T follicular helper cell (primary cell): ENCODE data around the gene RPLP1.
A peak's percentile ranks its signal among the peaks of the same experiment; 100 is the strongest.
"Not testable (repeated sequence)": the region's sequence is repeated elsewhere in the genome, so short reads cannot be mapped to it uniquely, and the experiment has no call there.

Source experiments
- DNase-seq: peaks from one replicate; pipeline ENCODE4 v3.0.0-alpha.2; 2020; ENCODE audit warnings: low read depth

RPLP1 gene

GRCh38 chr15:69439623-69440022 lies 13.0 kb upstream of the RPLP1 start:
- DNase-seq, result no peak

- DNase-seq, result no peak
These were observed 9.5 kb upstream of the RPLP1 start for GRCh38 chr15:69443032-69443611.

- no peak for DNase-seq
These were observed 7.9 kb upstream of the RPLP1 start for GRCh38 chr15:69444686-69445085.

- DNase-seq, result no peak
These were observed 5.7 kb upstream of the RPLP1 start for GRCh38 chr15:69446953-69447352.

GRCh38 chr15:69450221-69450620 lies 2.4 kb upstream of the RPLP1 start:
- DNase-seq, result not testable (repeated sequence)

- DNase-seq, result no peak
These were observed 1.5 kb upstream of the RPLP1 start for GRCh38 chr15:69450968-69451695.

GRCh38 chr15:69451951-69452691 lies 497 bp upstream of the RPLP1 start:
- DNase-seq, result no peak

GRCh38 chr15:69454953-69455352 lies 2.3 kb downstream of the RPLP1 start:
- no peak for DNase-seq

GRCh38 chr15:69456208-69457166 lies 3.9 kb downstream of the RPLP1 start:
- no peak for DNase-seq

- no peak for DNase-seq
These were observed 5.0 kb downstream of the RPLP1 start for GRCh38 chr15:69457304-69458280.

GRCh38 chr15:69459066-69459465 lies 6.4 kb downstream of the RPLP1 start:
- DNase-seq, result no peak

GRCh38 chr15:69460481-69460880 lies 7.9 kb downstream of the RPLP1 start:
- DNase-seq, result no peak

- no peak for DNase-seq
These were observed 9.4 kb downstream of the RPLP1 start for GRCh38 chr15:69462030-69462492.

- peak; percentile 88 for DNase-seq
These were observed 10.0 kb downstream of the RPLP1 start for GRCh38 chr15:69462493-69463181.

GRCh38 chr15:69463182-69463756 lies 10.7 kb downstream of the RPLP1 start:
- no peak for DNase-seq

GRCh38 chr15:69465253-69465652 lies 12.6 kb downstream of the RPLP1 start:
- DNase-seq, result no peak

- no peak for DNase-seq
These were observed 14.1 kb downstream of the RPLP1 start for GRCh38 chr15:69466733-69467132.

- no peak for DNase-seq
These were observed 15.0 kb downstream of the RPLP1 start for GRCh38 chr15:69467636-69468035.

- peak; percentile 86 for DNase-seq
These were observed 15.9 kb downstream of the RPLP1 start for GRCh38 chr15:69468241-69469121.
